Activated CD8-positive, alpha-beta memory T cell treated with anti-CD3 and anti-CD28 coated beads for 4 hours (primary cell): ENCODE measurements around the gene CD109.
"Not testable (repeated sequence)": the region's sequence is repeated elsewhere in the genome, so short reads cannot be mapped to it uniquely, and the experiment has no call there.

ENCODE experiments used
- DNase-seq, 2 donors: peaks; one replicate each; pipeline ENCODE4 v3.0.0-alpha.2; 2020; ENCODE audit warnings: low read depth in 2 of 2

The CD109 gene

DNA sequence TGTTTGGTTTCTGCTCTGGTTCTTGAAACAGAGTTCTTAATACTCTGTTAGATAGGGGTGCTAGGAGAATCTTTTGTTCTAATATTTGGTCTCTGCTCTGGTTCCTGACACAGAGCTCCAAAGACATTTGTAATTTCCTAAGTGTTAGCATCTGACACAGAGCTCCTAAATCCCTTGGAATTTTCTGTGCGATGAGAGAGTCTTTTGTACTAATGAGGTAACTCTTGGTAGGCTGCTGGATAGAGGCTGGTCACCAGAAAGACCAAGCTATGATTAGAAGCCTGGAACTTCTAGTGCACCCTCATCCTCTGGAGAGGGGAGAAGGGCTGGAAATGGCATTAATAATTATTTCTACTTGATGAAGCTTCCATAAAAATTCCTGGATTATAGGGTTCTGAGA, 7.7 kb upstream of the CD109 start:
- no peak for DNase-seq

- no peak for DNase-seq
Measured at GRCh38 chr6:73690056-73690455, 5.9 kb upstream of the CD109 start.

DNA sequence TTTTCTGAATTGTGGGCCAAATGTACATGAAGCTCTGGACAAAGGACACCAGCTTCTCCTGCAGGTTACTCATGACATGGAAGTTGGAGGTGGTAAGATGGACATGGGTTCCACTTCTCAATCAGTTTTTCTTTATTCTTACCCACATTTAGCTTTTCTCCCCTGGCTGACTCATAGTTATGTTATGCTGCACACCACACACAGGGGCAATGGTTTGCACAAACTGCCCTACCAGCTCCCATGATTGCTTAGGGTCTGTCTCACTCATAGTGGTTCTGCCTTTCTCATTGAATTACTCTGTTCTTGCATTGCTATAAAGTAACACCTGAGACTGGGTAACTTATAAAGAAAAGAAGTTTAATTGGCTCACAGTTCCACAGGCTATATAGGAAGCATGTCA, 4.5 kb upstream of the CD109 start:
- DNase-seq = no peak

DNA sequence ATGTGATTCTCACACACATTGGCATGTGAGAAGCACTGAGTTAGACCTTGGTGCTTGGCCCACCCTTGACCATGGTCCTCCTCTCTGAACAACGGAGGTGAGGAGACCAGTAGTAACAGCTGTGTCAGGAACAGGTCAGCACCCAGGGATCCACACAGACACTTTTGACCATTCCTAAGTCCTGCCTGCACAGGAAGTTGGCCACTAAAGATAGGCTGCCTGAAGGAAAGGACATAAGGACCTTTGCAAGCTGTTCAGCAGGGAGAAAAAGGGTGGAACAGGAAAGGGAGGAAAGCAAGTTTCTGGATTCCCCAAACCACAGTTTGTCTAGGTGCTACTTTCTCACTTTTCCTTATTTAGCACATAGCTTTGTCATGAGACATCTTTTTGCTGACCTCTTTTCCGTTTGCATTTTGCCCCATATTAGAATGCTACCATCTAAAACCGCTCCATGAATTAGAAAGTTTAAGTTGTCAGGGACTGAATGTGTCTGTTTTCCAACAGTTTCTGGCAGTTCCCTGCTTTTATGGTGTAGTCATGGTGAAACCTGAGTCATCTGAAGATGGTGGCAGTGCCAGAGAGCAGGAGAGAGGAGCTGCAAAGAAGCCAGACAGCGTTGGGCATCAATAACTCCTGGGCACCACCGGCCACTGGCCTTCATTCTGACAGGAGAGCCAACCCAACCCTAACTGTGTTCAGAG, 1.1 kb upstream of the CD109 start:
- DNase-seq = no peak

- DNase-seq = no peak
Measured at GRCh38 chr6:73696966-73697655, 1.1 kb downstream of the CD109 start.

DNA sequence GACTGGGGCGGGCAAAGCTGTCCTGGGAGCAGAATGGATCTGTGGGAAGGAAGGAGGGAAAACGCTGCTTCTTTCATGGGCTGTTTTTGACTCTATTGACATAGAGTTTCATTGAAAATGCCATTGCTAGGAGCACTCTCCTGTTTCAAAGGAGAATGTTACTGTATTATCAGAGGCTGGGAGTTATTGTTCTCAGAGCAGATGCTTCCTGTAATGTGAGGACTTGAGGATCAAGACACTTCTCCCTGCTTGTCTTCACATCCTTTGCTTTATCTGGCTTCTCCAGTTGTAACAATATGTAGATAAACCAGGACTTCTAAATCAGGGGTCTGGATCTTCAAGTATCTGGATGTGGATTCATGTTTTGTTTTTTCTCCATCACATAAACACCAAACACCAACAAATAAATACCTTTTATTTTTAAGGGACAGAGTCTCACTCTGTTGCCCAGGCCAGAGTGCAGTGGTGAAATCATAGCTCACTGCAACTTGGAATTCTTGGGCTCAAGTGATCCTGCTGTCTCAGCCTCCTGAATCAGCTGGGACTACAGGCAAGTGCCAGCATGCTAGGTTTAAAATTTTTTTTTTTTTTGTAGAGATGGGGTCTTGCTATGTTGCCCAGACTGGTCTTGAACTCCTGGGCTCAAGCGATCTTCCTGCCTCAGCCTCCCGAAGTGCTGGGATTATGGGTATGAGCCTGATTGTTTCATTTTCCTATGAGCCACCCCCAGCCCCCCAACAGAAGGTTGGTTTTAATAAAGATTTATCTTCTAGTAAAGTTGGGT, 3.9 kb downstream of the CD109 start:
- DNase-seq = no peak

DNA sequence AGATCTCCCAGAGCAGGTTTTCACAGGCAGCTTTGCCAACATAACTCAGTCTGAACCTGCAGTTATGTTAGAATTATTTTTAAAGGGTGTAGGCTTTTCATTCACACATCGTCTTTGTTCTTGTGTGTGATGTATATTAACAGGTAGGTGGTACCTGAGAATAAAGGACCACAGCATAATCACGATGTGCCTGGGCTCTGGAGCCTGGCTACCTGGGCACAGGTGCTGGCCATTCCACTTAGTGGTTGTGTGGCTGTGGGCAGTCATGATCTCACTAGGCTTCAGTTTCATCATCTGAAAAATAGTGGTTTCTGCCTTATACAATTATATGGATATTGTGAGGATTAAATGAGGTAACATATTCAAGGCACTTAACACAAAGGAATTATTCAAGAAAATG, 6.4 kb downstream of the CD109 start:
- no peak for DNase-seq

- no peak for DNase-seq
Measured at GRCh38 chr6:73703466-73703865, 7.5 kb downstream of the CD109 start.

DNA sequence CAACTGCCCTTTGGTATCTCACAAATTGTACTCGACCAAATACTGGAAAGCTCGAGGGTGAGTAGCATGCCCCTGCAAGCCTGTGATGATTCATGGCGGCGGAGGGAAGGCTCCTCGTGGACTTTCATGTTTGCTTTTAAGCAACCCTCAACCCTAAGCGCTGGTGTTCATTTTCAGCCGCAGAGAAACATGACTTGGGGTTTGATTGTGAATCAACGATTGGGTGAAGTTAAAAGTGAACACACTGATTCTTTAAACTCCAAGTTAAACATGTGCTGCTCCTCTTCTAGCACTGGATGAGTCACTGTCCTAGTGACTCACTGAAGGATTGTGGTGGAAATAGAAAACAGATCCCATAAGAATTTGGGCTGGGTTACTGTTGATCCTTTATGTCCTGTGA, 8.3 kb downstream of the CD109 start:
- DNase-seq = peak in 1 of 2 donors; percentile 8

GRCh38 chr6:73704798-73705197, 8.8 kb downstream of the CD109 start:
- DNase-seq = no peak

DNA sequence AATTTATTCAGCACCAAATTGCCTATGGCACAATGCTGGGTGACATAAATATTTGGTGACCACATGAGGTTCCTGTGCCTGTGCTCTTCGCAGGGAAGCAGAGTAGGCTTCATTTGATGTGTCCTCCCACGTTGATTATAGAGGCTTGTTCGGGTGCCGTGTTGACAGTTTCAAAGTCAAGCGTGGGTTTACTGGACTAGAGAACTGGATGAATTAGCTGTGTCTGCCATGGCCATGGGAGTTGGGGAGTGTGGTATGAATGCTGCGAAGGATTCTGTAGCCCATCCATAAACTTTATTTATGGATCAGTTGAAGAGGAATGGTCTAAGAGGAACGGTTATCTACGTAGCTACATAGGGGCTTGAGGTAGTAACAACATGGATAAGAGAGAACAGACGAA, 11.0 kb downstream of the CD109 start:
- DNase-seq = no peak

DNA sequence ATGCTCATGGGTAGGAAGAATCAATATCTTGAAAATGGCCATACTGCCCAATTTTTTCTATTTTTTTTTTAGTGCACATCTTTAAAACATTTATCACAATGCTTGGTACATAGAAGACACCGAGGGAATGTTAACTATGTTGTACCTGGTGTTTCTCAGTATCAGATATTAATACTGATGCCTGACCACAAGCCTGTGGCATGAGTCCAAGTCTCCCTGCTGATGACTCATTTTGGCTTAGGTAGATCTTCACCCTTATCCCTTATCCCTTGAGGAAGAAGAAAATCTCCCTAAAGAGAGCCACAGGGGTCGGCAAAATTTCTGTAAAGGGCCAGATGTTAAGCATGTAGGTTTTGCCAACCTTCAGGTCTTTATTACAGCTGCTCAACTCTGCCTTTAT, 14.5 kb downstream of the CD109 start:
- DNase-seq = no peak

DNA sequence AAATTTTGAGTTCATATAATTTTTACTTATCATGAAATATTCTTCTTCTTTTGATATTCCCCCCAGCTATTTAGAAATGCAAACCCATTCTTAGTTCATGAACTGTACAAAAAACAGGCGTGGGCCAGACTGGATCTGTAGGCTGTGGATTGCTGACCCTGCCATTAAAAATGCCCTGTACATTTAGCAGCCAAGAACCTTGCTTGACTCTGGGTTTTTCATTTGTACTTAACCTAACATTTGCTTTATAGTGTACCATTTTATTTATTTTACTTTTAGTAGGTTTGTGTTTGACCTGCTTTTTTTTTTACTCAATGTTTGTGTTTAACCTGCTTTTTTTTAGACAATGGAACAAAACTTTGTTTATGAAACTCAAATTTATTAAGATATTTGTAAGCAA, 14.9 kb downstream of the CD109 start:
- no peak for DNase-seq

DNA sequence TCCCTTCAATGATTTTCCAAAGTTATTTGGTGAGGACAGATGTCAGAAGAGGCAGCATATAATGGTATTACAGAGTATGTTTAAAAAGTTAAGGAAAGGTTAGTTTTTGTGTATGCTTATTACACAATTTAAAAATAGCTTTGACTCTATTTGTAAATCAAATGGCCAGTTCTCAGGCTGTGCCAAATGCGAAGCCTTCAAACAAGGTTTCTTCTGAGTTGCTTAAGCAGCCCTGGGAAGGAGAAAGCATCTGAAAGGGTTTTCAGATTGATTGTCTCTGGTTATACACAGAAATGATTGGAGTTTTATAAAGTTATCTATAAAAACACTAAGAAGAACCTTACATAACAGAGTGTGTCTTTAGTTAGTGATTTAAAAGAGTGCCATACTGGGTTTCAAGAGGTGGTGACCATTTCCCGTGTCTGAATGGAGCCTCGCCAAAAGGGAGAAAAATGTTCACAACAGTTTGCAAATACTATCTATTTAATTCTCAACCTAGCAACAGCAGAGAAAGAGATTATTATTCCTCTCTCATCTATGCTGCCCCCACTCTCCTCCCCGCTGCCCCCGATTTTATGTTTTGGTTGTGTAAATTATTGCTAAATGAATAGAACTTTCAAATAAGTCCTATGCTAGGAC, 16.7 kb downstream of the CD109 start:
- DNase-seq = no peak

DNA sequence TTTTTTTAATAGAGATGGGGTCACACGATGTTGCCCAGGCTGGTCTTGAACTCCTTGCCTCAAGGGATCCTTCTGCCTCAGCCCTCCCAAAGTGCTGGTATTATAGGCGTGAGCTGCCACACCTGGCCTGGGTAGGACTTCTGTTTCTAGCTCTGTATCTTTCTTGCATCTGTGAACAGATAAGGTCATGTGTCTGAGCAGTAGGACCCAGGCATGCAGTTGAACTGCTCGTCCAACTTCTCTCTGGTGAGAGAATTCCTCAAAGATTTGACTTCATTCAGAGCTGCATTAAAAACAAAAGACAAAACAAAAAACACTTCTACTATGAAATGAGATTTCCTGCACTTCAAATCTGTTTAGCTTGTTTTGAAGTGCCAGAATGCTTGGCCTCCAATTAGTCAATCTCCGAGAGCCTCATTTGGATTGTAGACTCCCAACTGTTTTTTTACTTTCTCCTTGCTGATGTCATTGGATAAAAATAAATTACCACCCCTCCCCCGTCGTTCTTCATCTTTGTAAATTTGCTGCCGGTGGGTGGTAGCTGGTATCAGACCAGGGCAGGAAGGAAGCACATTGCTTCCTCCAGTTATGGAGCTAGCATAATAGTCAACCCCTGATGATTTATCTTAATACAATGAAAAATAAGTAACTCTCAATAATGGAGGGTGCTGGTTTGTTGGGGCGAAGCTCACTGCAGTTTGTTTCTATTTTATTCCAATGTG, 17.6 kb downstream of the CD109 start:
- DNase-seq = no peak

DNA sequence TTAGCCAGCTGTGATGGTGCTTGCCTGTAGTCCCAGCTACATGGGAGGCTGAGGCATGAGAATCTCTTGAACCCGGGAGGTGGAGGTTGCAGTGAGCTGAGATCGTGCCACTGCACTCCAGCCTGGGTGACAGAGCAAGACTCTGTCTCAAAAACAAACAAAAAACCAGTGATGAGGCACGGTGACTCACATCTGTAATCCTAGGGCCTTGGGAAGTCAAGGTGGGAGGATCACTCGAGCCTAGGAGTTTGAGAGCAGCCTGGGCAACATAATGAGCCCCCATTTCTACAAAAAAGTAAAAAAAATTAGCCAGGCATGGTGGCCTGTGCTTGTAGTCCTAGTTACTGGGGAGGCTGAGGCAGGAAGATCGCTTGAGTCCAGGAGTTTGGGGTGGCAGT, 19.1 kb downstream of the CD109 start:
- not testable (repeated sequence) for DNase-seq

DNA sequence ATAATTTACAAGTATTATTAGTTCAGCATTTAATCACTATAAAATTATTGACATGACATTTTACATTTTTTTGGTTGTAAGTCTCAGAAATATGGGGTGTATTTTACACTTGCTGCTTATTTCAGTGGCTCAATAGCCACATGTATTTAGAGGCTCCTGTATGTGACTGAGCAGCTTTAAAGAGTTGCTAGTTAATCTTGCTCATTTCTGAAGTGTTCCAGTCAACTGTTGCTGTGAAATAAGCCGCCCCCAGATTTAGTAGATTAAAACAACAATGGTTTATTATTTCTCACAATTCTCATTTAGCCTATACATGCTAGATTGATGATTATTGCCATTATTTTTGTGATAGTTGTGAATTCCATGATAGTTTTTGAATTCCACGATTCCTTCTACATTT, 23.0 kb downstream of the CD109 start:
- no peak for DNase-seq

GRCh38 chr6:73722318-73723060, 26.5 kb downstream of the CD109 start:
- DNase-seq = no peak

DNA sequence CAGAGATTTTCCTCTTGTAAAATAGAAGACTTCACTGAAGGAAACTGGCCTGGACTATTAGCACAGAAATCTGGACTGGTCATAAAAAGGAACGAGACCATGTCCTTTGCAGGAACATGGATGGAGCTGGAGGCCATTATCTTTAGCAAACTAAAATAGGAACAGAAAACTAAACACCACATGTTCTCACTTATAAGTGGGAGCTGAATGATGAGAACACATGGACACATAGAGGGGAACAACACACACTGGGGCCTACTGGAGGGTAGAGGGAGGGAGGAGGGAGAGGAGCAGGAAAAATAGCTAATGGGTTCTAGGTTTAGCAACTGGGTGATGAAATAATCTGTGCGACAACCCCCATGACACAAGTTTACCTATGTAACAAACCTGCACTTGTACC, 27.5 kb downstream of the CD109 start:
- DNase-seq = not testable (repeated sequence)

DNA sequence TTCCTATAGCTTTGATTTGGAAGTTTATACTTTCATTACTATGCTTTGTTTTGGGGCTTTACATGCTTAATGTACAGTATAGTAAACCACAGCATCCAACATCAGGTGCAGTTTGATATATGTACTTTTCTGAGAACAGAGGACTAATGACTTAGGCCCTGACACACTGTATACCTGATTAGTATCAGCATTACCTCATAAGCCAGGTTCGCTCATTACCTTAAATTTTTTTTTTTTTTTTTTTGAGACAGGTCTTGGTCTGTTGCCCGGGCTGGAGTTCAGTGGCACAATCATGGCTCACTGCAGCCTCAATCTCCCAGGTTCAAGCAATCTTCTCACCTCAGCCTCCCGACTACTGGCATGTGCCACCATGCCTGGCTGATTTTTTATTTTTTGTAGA, 28.4 kb downstream of the CD109 start:
- DNase-seq = no peak

- DNase-seq = not testable (repeated sequence)
Measured at GRCh38 chr6:73725192-73725591, 29.2 kb downstream of the CD109 start.
